GM23248 (cell line): ENCODE results near the gene HEATR5B. TPM values are rescaled to one million over a fixed set of nuclear protein-coding genes. Genes with fewer than 3 reads are reported as not detected.
"Not testable (repeated sequence)": the region's sequence is repeated elsewhere in the genome, so short reads cannot be mapped to it uniquely, and the experiment has no call there.

Experiments used
- DNase-seq: peaks from one replicate; pipeline ENCODE4 v3.0.0-alpha.2; 2015
- H2AFZ ChIP-seq: fragments of 200-600 bp; sonication (generic); 2 replicates; pipeline ENCODE4 v1.6.1; 2016; ENCODE audit warnings: antibody characterized with exemption
- H3F3A ChIP-seq: fragments of 200-600 bp; sonication (generic); 2 replicates; pipeline ENCODE4 v1.6.1; 2016; ENCODE audit warnings: mild to moderate bottlenecking, antibody characterized with exemption, mixed run types; ENCODE audit not compliant: insufficient read depth
- H3K27ac ChIP-seq: fragments of 200-600 bp; sonication (generic); 2 replicates; pipeline ENCODE4 v1.5.1; 2016; ENCODE audit warnings: mild to moderate bottlenecking
- H3K27me3 ChIP-seq: fragments of 200-600 bp; sonication (generic); replicated peaks from 2 replicates; pipeline ENCODE4 v1.6.1; 2016; ENCODE audit warnings: mild to moderate bottlenecking; ENCODE audit not compliant: insufficient read depth
- H3K36me3 ChIP-seq: fragments of 200-600 bp; sonication (generic); 2 replicates; pipeline ENCODE4 v1.6.1; 2016; ENCODE audit warnings: low read depth, mild to moderate bottlenecking
- H3K4me1 ChIP-seq: fragments of 200-600 bp; sonication (generic); 2 replicates; pipeline ENCODE4 v1.6.1; 2016; ENCODE audit warnings: mild to moderate bottlenecking; ENCODE audit not compliant: insufficient read depth
- H3K4me2 ChIP-seq: fragments of 200-600 bp; sonication (generic); one replicate; pipeline ENCODE4 v1.6.1; 2016; ENCODE audit warnings: mild to moderate bottlenecking; ENCODE audit not compliant: unreplicated experiment
- H3K4me3 ChIP-seq: fragments of 200-600 bp; sonication (generic); 2 replicates; pipeline ENCODE4 v1.5.1; 2016; ENCODE audit warnings: mild to moderate bottlenecking
- H3K79me2 ChIP-seq: fragments of 200-600 bp; sonication (generic); 2 replicates; pipeline ENCODE4 v1.6.1; 2016; ENCODE audit warnings: mild to moderate bottlenecking; ENCODE audit not compliant: insufficient read depth
- H3K9ac ChIP-seq: fragments of 200-600 bp; sonication (generic); 2 replicates; pipeline ENCODE4 v1.6.1; 2016; ENCODE audit warnings: mild to moderate bottlenecking
- H3K9me2 ChIP-seq: fragments of 200-600 bp; sonication (generic); 2 replicates; pipeline ENCODE4 v1.6.1; 2016; ENCODE audit warnings: mixed run types, mild to moderate bottlenecking, moderate library complexity; ENCODE audit not compliant: insufficient read depth
- H3K9me3 ChIP-seq: fragments of 200-600 bp; sonication (generic); one replicate; pipeline ENCODE4 v1.6.1; 2017; ENCODE audit warnings: low read depth
- H4K20me1 ChIP-seq: fragments of 200-600 bp; sonication (generic); 2 replicates; pipeline ENCODE4 v1.6.0; 2016; ENCODE audit not compliant: insufficient read depth
- EZH2 ChIP-seq: fragments of 200-600 bp; sonication (generic); IDR thresholded peaks from 2 replicates; pipeline ENCODE4 v1.6.1; 2018; ENCODE audit warnings: antibody characterized with exemption, mild to moderate bottlenecking; ENCODE audit not compliant: insufficient read depth, poor library complexity, severe bottlenecking
- EZH2phosphoT487 ChIP-seq: fragments of 200-600 bp; sonication (generic); IDR thresholded peaks from 2 replicates; pipeline ENCODE4 v1.6.1; 2018; ENCODE audit warnings: antibody characterized with exemption, moderate library complexity, mild to moderate bottlenecking, low read depth; ENCODE audit not compliant: insufficient read depth
- WGBS, 2 experiments: methylation state at CpG; one replicate each; pipeline ENCODE4 v1.1.6; 2015 to 2017; ENCODE audit warnings: low lambda C conversion rate in 2 of 2, low coverage in 1 of 2; ENCODE audit errors: missing lambda C conversion rate in 2 of 2; 5-methylcytosine and 5-hydroxymethylcytosine counted together
- in situ Hi-C: fragments of 300-500 bp; cut with MboI; formaldehyde crosslinking; loops from 2 replicates; pipeline ENCODE4 v1.15.0; 2020
- polyA plus RNA-seq: library from polyadenylated mRNA; unstranded; fragments of >200 nt; fragmentation: Nextera tagmentation; extraction: Ambion mirVana; gene quantifications from 2 replicates; pipeline ENCODE4 v1.2.1, GENCODE V29; 2016
- total RNA-seq: library from RNA; depleted of rRNA; stranded (reverse); fragments of >200 nt; shearing (Covaris generic); gene quantifications from 2 replicates; pipeline ENCODE4 v1.2.3, GENCODE V29; 2014

Gene HEATR5B
- total and polyA plus RNA-seq, 2 experiments from 2014 or later = 5.3 to 17.0 TPM

- Histone ChIP-seq H3K79me2 (peaks cover 100% of the 10 kb centered on the region), H3K9ac (no peak overlapping the region), H2AFZ (no peak overlapping the region), H3K9me2 (no peaks in the 10 kb centered on the region), H3K27ac (no peak overlapping the region), H3K36me3 (no peaks in the 10 kb centered on the region), H3K4me3 (no peak overlapping the region), H3F3A (no peaks in the 10 kb centered on the region), H3K27me3 (no peaks in the 10 kb centered on the region), H3K9me3 (no peaks in the 10 kb centered on the region), H3K4me2 (no peak overlapping the region), H4K20me1 (peaks cover 9% of the 10 kb centered on the region; the same call in 1 of the 2 replicates), H3K4me1 (peaks cover 6% of the 10 kb centered on the region; the same call in 1 of the 2 replicates)
- DNase-seq = no peak
- 96 to 100% methylated on average over 2 of the region's 2 CpGs for WGBS, 2 experiments
- in situ Hi-C loops = no loop called here
- TF ChIP-seq EZH2 = no peak
- no peak for TF ChIP-seq EZH2phosphoT487
Observed at GRCh38 chr2:36951027-36951518, 133.1 kb downstream of the HEATR5B start.

GRCh38 chr2:36949845-36950244 lies 134.3 kb downstream of the HEATR5B start:
- Histone ChIP-seq H3K27me3 (no peaks in the 10 kb centered on the region), H4K20me1 (peaks cover 6% of the 10 kb centered on the region; the same call in 1 of the 2 replicates), H3K9ac (no peak overlapping the region), H3F3A (no peaks in the 10 kb centered on the region), H3K4me1 (peaks cover 6% of the 10 kb centered on the region; the same call in 1 of the 2 replicates), H3K9me3 (no peaks in the 10 kb centered on the region), H3K9me2 (no peaks in the 10 kb centered on the region), H3K36me3 (no peaks in the 10 kb centered on the region), H2AFZ (no peak overlapping the region), H3K4me2 (no peak overlapping the region), H3K79me2 (peaks cover 100% of the 10 kb centered on the region), H3K27ac (no peak overlapping the region), H3K4me3 (no peak overlapping the region)
- no peak for TF ChIP-seq EZH2phosphoT487
- TF ChIP-seq EZH2 = no peak
- 94 to 100% methylated on average over 1 of the region's 1 CpG for WGBS, 2 experiments
- no peak for DNase-seq
- in situ Hi-C loops = no loop called here

DNA sequence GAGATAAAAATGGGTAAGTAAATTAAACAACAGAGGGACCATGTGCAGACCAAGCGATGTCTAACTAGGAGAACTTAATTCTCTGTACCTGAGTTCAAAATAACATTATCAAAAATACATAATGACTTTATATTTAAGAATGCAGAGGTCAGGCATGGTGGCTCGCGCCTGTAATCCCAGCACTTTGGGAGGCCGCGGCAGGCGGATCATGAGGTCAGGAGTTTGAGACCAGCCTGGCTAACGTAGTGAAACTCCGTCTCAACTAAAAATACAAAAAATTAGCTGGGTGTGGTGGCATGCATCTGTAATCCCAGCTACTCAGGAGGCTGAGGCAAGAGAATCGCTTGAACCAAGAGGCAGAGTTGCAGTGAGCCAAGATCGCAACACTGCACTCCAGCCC lies 138.9 kb downstream of the HEATR5B start:
- H3K79me2 ChIP-seq = peaks cover 90% of the 10 kb centered on the region
- in situ Hi-C loops = not testable (repeated sequence)

DNA sequence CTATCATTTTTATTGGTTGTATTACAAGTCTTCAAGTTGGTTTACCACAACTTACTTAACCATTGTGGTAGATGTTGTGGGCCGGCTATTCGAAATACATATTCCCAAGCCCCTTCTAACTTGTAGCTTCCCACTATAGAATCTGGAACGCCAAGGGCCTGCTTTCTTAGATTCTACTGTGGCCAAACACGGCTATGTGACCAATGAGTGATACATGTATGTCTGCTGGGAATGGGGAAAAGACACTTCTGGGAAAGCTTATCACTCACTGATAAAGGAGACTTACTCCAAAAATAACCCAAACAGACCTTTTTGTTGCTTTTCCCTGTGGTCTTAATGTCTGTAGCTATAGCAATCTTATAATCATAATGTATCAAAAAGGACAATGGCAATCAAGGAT lies 142.3 kb downstream of the HEATR5B start:
- no peaks in the 10 kb centered on the region for H3K36me3 ChIP-seq
- WGBS, 2 experiments = 94 to 96% methylated on average over 4 of the region's 4 CpGs
- H3K4me3 ChIP-seq = no peak overlapping the region
- H4K20me1 ChIP-seq = no peaks in the 10 kb centered on the region
- no peaks in the 10 kb centered on the region for H3F3A ChIP-seq
- DNase-seq = no peak
- H3K4me1 ChIP-seq = no peaks in the 10 kb centered on the region
- no peak overlapping the region for H3K4me2 ChIP-seq
- TF ChIP-seq EZH2phosphoT487 (no peak), EZH2 (no peak)
- no peaks in the 10 kb centered on the region for H3K9me2 ChIP-seq
- in situ Hi-C loops = no loop called here
- H3K27ac ChIP-seq = no peak overlapping the region
- no peak overlapping the region for H2AFZ ChIP-seq
- no peak overlapping the region for H3K9ac ChIP-seq
- H3K27me3 ChIP-seq = no peaks in the 10 kb centered on the region
- peaks cover 88% of the 10 kb centered on the region for H3K79me2 ChIP-seq
- H3K9me3 ChIP-seq = no peaks in the 10 kb centered on the region

More for the DNA sequence above, 138.9 kb downstream of the HEATR5B start:
- not testable (repeated sequence) for H3K9me2 ChIP-seq, H3K27ac ChIP-seq, H4K20me1 ChIP-seq, H3K9ac ChIP-seq, H2AFZ ChIP-seq, H3K36me3 ChIP-seq, H3K4me3 ChIP-seq, H3K27me3 ChIP-seq, H3K4me2 ChIP-seq, DNase-seq, H3F3A ChIP-seq, H3K4me1 ChIP-seq, H3K9me3 ChIP-seq
- 91 to 92% methylated on average over 10 of the region's 10 CpGs for WGBS, 2 experiments

DNA sequence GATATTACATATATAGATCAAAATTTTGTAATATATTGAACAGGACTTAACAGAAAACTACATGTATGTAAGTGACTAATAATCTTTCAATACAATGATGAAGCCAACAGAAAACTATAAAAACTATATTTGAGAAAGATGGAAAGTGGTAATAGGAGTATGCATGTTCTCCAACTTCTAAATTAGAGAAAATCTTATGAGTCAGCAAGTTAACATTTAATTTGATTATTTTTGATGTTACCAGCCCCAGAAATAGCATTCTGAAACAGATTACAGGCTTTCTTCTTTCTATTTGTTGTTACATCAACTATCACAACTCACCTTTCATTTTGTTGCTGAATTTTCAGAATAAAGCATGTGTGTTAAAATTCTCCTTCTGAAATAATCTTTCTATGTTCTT lies 147.6 kb downstream of the HEATR5B start:
- DNase-seq, H3F3A ChIP-seq, H3K9me3 ChIP-seq, H3K4me1 ChIP-seq, H3K4me3 ChIP-seq, in situ Hi-C loops, H3K4me2 ChIP-seq, H3K9me2 ChIP-seq, H3K27me3 ChIP-seq, H3K9ac ChIP-seq, H3K27ac ChIP-seq, H4K20me1 ChIP-seq, H2AFZ ChIP-seq, H3K36me3 ChIP-seq: not testable (repeated sequence)
- H3K79me2 ChIP-seq = peaks cover 89% of the 10 kb centered on the region

DNA sequence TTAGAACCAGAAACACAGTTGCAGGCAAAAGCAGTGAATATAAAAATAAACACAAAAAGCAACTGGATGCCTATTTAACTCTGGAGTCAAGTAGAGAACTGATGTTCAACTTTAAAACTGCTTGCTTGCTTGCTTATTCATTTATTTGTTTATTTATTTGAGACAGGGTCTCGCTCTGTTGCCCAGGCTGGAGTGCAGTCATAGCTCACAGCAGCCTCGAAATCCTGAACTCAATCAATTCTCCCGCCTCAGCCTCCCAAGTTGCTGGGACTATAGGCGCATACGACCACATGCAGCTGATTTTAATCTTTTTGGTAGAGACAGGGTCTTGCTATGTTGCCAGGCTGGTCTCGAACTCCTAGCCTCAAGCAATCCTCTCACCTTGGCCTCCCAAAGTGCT lies 152.5 kb downstream of the HEATR5B start:
- H3K9me2 ChIP-seq, H4K20me1 ChIP-seq, in situ Hi-C loops, H2AFZ ChIP-seq, H3K36me3 ChIP-seq, H3F3A ChIP-seq, H3K9me3 ChIP-seq, H3K9ac ChIP-seq, H3K4me2 ChIP-seq, H3K27ac ChIP-seq, H3K4me3 ChIP-seq, H3K27me3 ChIP-seq, DNase-seq: not testable (repeated sequence)
- Histone ChIP-seq H3K4me1 (peaks cover 17% of the 10 kb centered on the region), H3K79me2 (peaks cover 86% of the 10 kb centered on the region)
- WGBS, 2 experiments = 78 to 80% methylated on average over 6 of the region's 6 CpGs
